Neuronal stem cell (in vitro differentiated cells): ENCODE data around the gene DEK.

ENCODE experiments used
- DNase-seq: peaks from one replicate; pipeline ENCODE4 v3.0.0-alpha.2; 2013; ENCODE audit warnings: low spot score
- H2AFZ ChIP-seq: one replicate; pipeline ENCODE4 v1.6.1; 2013; ENCODE audit warnings: mild to moderate bottlenecking, low read length, inconsistent platforms
- H2AK5ac ChIP-seq: 2 replicates; pipeline ENCODE4 v1.6.1; 2013; ENCODE audit warnings: low read depth, mild to moderate bottlenecking, inconsistent platforms, low read length, moderate library complexity, mixed read lengths
- H2BK120ac ChIP-seq: 2 replicates; pipeline ENCODE4 v1.6.1; 2013; ENCODE audit warnings: low read depth, mild to moderate bottlenecking, inconsistent platforms, low read length, moderate library complexity, mixed read lengths
- H2BK12ac ChIP-seq: one replicate; pipeline ENCODE4 v1.6.1; 2013; ENCODE audit warnings: low read length, inconsistent platforms
- H2BK15ac ChIP-seq: 2 replicates; pipeline ENCODE4 v1.6.1; 2013; ENCODE audit warnings: mild to moderate bottlenecking, low read length, inconsistent platforms, mixed read lengths
- H2BK5ac ChIP-seq: one replicate; pipeline ENCODE4 v1.6.1; 2013; ENCODE audit warnings: inconsistent platforms, mild to moderate bottlenecking, low read length, moderate library complexity
- H3K14ac ChIP-seq: one replicate; pipeline ENCODE4 v1.6.1; 2013; ENCODE audit warnings: low read length, inconsistent platforms
- H3K18ac ChIP-seq: 2 replicates; pipeline ENCODE4 v1.6.1; 2013; ENCODE audit warnings: low read length, inconsistent platforms
- H3K23ac ChIP-seq: 2 replicates; pipeline ENCODE4 v1.6.1; 2013; ENCODE audit warnings: low read depth, mild to moderate bottlenecking, mixed read lengths, low read length, inconsistent platforms; ENCODE audit not compliant: poor library complexity
- H3K27ac ChIP-seq: replicated peaks from 3 replicates; pipeline ENCODE4 v1.5.1; 2013; ENCODE audit warnings: low read length, inconsistent platforms
- H3K27me3 ChIP-seq, 3 experiments: 2 replicates each; pipeline ENCODE4 v1.6.1; 2013; ENCODE audit warnings: low read length in 3 of 3, mild to moderate bottlenecking in 2 of 3, inconsistent platforms in 1 of 3, low read depth in 1 of 3, mixed read lengths in 1 of 3, moderate library complexity in 1 of 3; ENCODE audit not compliant: control insufficient read depth in 3 of 3, insufficient read depth in 3 of 3
- H3K36me3 ChIP-seq, 2 donors: replicated peaks in 1 of 2; 2 replicates each; pipeline ENCODE4 v1.6.1; 2013; ENCODE audit warnings: low read length in 2 of 2; ENCODE audit not compliant: control insufficient read depth in 2 of 2, insufficient read depth in 2 of 2
- H3K4ac ChIP-seq: 2 replicates; pipeline ENCODE4 v1.6.1; 2013; ENCODE audit warnings: inconsistent platforms, mild to moderate bottlenecking, low read length, moderate library complexity
- H3K4me1 ChIP-seq, 2 donors: 1 replicate in 1 of 2; 2 replicates in 1 of 2; pipeline ENCODE4 v1.6.1; 2013; ENCODE audit warnings: low read length in 2 of 2, low read depth in 1 of 2; ENCODE audit not compliant: control insufficient read depth in 2 of 2, insufficient read depth in 1 of 2
- H3K4me2 ChIP-seq: one replicate; pipeline ENCODE4 v1.6.1; 2013; ENCODE audit warnings: mild to moderate bottlenecking, low read length, inconsistent platforms; ENCODE audit not compliant: insufficient read depth, poor library complexity, severe bottlenecking
- H3K4me3 ChIP-seq, 2 donors: 2 replicates each; pipeline ENCODE4 v1.5.1; 2013; ENCODE audit warnings: low read length in 2 of 2, mild to moderate bottlenecking in 2 of 2, inconsistent platforms in 1 of 2, moderate library complexity in 1 of 2
- H3K79me1 ChIP-seq: one replicate; pipeline ENCODE4 v1.6.1; 2013; ENCODE audit warnings: low read depth, mild to moderate bottlenecking, inconsistent platforms, low read length, moderate library complexity
- H3K9ac ChIP-seq: one replicate; pipeline ENCODE4 v1.6.1; 2013; ENCODE audit warnings: mild to moderate bottlenecking, low read depth, low read length, inconsistent platforms; ENCODE audit not compliant: poor library complexity
- H3K9me3 ChIP-seq, 2 donors: replicated peaks in 1 of 2; 2 replicates each; pipeline versions ENCODE3 to v1.6.1; 2013; ENCODE audit warnings: low read length in 2 of 2, mild to moderate bottlenecking in 2 of 2, inconsistent platforms in 1 of 2, low read depth in 1 of 2, mixed read lengths in 1 of 2, moderate library complexity in 1 of 2; ENCODE audit not compliant: control insufficient read depth in 2 of 2, insufficient read depth in 1 of 2
- H4K8ac ChIP-seq: one replicate; pipeline ENCODE4 v1.6.1; 2013; ENCODE audit warnings: low read depth, mild to moderate bottlenecking, inconsistent platforms, low read length, moderate library complexity
- H4K91ac ChIP-seq: one replicate; pipeline ENCODE4 v1.6.1; 2013; ENCODE audit warnings: low read length, low read depth, mild to moderate bottlenecking, inconsistent platforms; ENCODE audit not compliant: poor library complexity
- WGBS, 2 donors: extraction: QIAGEN DNeasy Blood & Tissue Kit; methylation state at CpG; one replicate each; pipeline ENCODE4 v1.1.7; 2013; ENCODE audit warnings: missing lambda C conversion rate in 2 of 2, mixed read lengths in 1 of 2; ENCODE audit not compliant: insufficient read length in 2 of 2, insufficient replicate concordance in 1 of 2; ENCODE audit errors: extremely low coverage in 2 of 2; 5-methylcytosine and 5-hydroxymethylcytosine counted together

DEK gene

GRCh38 chr6:18244251-18244650 is 20.1 kb downstream of the DEK start:
- H3K9ac ChIP-seq, result no peak overlapping the region
- H3K9me3 ChIP-seq, result no peaks in the 10 kb centered on the region
- H3K27ac ChIP-seq, result no peak overlapping the region
- H2BK120ac ChIP-seq, result no peak overlapping the region
- H3K14ac ChIP-seq, result no peak overlapping the region
- H4K91ac ChIP-seq, result no peak overlapping the region
- no peak overlapping the region for H3K4me3 ChIP-seq
- H3K79me1 ChIP-seq, result peaks cover 2% of the 10 kb centered on the region
- no peak overlapping the region for H2BK5ac ChIP-seq
- H3K36me3 ChIP-seq, result peaks cover 29 to 100% of the 10 kb centered on the region in 2 donors
- H3K4me2 ChIP-seq, result no peak overlapping the region
- no peaks in the 10 kb centered on the region for H3K27me3 ChIP-seq
- H2BK15ac ChIP-seq, result no peak overlapping the region
- DNase-seq, result no peak
- H2BK12ac ChIP-seq, result no peak overlapping the region
- no peak overlapping the region for H3K4ac ChIP-seq
- H4K8ac ChIP-seq, result no peak overlapping the region
- no peak overlapping the region for H3K23ac ChIP-seq
- no peak overlapping the region for H2AFZ ChIP-seq
- no peaks in the 10 kb centered on the region for H3K4me1 ChIP-seq
- no peak overlapping the region for H2AK5ac ChIP-seq
- H3K18ac ChIP-seq, result no peak overlapping the region
- WGBS, 2 donors, result no CpG with 5 or more reads among the region's 2 CpGs

- Histone ChIP-seq H2BK5ac (no peak overlapping the region), H3K9ac (no peak overlapping the region), H3K4me2 (no peak overlapping the region), H2AFZ (no peak overlapping the region), H3K23ac (no peak overlapping the region), H2BK12ac (no peak overlapping the region), H3K18ac (no peak overlapping the region), H3K36me3 (peaks cover 25 to 100% of the 10 kb centered on the region in 2 donors), H4K8ac (no peak overlapping the region), H3K9me3 (no peaks in the 10 kb centered on the region), H2BK15ac (no peak overlapping the region), H2BK120ac (no peak overlapping the region), H3K79me1 (peaks cover 2% of the 10 kb centered on the region), H3K4me1 (no peaks in the 10 kb centered on the region), H3K4me3 (no peak overlapping the region), H3K4ac (no peak overlapping the region), H4K91ac (no peak overlapping the region), H3K27me3 (no peaks in the 10 kb centered on the region), H3K14ac (no peak overlapping the region), H2AK5ac (no peak overlapping the region), H3K27ac (no peak overlapping the region)
- WGBS, 2 donors, result no CpG with 5 or more reads among the region's 3 CpGs
- no peak for DNase-seq
Measured at GRCh38 chr6:18243302-18243893, 20.9 kb downstream of the DEK start.

GRCh38 chr6:18242062-18242851 is 22.1 kb downstream of the DEK start:
- H2BK15ac ChIP-seq, result no peak overlapping the region
- no peak overlapping the region for H2BK5ac ChIP-seq
- no peak for DNase-seq
- H3K4me3 ChIP-seq, result no peak overlapping the region
- H3K9ac ChIP-seq, result no peak overlapping the region
- no peak overlapping the region for H2AK5ac ChIP-seq
- no peak overlapping the region for H2BK12ac ChIP-seq
- no peaks in the 10 kb centered on the region for H3K4me1 ChIP-seq
- no peak overlapping the region for H3K14ac ChIP-seq
- H3K23ac ChIP-seq, result no peak overlapping the region
- peaks cover 2% of the 10 kb centered on the region for H3K79me1 ChIP-seq
- peaks cover 0 to 2% of the 10 kb centered on the region in 2 donors for H3K9me3 ChIP-seq
- no peak overlapping the region for H4K8ac ChIP-seq
- no CpG with 5 or more reads among the region's 11 CpGs for WGBS, 2 donors
- H3K27me3 ChIP-seq, result no peaks in the 10 kb centered on the region
- H3K27ac ChIP-seq, result no peak overlapping the region
- no peak overlapping the region for H2BK120ac ChIP-seq
- peaks cover 24 to 100% of the 10 kb centered on the region in 2 donors for H3K36me3 ChIP-seq
- no peak overlapping the region for H4K91ac ChIP-seq
- H2AFZ ChIP-seq, result no peak overlapping the region
- no peak overlapping the region for H3K4me2 ChIP-seq
- H3K18ac ChIP-seq, result no peak overlapping the region
- no peak overlapping the region for H3K4ac ChIP-seq

GRCh38 chr6:18241208-18242038 is 22.9 kb downstream of the DEK start:
- Histone ChIP-seq H3K18ac (no peak overlapping the region), H3K4me2 (no peak overlapping the region), H4K91ac (no peak overlapping the region), H3K4ac (no peak overlapping the region), H3K27me3 (no peaks in the 10 kb centered on the region), H2BK120ac (no peak overlapping the region), H3K4me1 (no peaks in the 10 kb centered on the region), H3K4me3 (no peak overlapping the region), H3K79me1 (peaks cover 2% of the 10 kb centered on the region), H3K36me3 (peaks cover 27 to 100% of the 10 kb centered on the region in 2 donors), H2BK5ac (no peak overlapping the region), H3K27ac (no peak overlapping the region), H2BK12ac (no peak overlapping the region), H2AFZ (no peak overlapping the region), H3K9ac (no peak overlapping the region), H3K14ac (no peak overlapping the region), H2AK5ac (no peak overlapping the region), H4K8ac (no peak overlapping the region), H3K9me3 (peaks cover 0 to 5% of the 10 kb centered on the region in 2 donors), H2BK15ac (no peak overlapping the region), H3K23ac (no peak overlapping the region)
- WGBS, 2 donors, result no CpG with 5 or more reads among the region's 1 CpG
- no peak for DNase-seq
